Hematopoietic multipotent progenitor cell treated with erythropoietin and hydrocortisone succinate and interleukin-3 and kit ligand, for 8 days (in vitro differentiated cells): ENCODE data around the gene CUX1.

Experiments used
- DNase-seq: peaks from one replicate; pipeline ENCODE4 v3.0.0-alpha.2; 2015

The CUX1 gene

GRCh38 chr7:102085218-102085772 lies 267.9 kb downstream of the CUX1 start:
- DNase-seq: peak; percentile 52

DNA sequence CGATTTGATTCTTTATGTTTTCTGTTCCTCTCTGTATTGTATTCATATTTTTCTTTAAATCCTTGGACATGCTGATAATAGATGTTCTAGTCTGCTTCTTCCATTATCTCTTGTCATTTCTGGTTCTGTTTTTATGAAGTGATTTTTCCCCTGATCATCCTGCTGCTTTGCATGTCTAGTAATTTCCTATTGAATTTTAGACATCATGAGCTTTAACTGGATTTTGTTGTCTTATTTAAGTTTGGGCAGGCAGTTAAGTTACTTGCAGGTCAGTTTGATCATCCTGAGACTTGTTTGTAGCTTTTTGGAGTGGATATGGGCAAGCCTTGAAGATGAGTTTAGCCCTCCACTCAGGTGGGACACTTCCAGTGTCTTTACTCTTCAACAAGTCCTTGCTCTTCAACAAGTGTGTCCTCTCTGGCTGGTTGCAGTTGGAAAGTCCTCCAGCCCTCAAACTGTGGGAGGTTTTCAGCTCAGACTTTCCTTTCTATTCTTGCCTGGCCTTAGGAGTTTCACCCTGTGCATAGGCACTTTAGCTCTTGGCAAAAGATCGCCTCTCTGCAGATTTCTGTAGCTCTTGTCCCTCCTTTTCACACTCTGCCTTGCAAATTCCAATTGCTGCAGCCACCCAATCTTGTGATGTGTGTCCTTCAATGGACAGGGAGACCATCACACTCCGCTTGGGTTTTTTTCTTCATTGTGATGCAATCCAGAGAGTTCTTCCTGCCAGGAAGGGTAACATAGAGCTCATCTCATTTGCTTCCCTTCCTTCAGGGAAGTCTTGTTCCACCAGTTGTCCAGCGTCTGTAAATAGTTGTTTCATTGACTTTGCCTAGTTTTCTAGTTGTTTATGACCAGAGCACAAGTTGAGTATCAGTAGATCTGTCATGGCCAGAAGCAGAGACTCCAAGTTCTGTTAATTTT lies 272.0 kb downstream of the CUX1 start:
- DNase-seq: no peak

DNA sequence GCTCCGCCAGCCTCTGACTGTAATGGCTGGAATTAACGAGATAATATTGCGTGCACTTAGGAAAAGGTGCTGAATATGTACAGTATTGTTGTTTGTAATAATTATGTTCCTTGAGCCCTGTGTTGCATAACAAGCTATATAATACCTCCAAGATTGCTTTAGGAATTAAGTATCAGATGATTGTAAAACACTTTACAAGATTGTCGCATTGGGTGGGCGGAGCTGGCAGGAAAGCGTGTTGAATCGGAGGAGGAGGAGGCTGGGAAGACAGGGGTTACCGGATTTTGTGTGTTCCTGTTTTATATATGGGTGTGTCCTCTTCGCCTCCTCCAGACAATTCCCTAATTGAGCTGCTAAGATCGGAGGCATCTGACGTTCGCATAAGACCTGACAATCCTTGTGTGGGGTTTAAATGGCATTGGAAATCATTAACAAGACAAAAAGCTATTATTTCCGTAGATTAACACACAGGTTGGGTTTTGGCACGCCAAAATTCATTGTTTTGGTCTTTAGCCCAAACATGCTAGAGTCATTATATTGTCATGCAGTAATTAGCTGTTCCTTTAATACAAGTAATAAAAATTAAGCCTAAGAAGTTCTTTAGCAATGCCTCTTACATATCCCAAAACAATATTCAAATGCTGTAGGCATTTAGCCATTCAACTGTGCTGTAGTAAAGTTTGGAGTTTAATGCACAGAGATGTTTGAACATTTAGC lies 276.3 kb downstream of the CUX1 start:
- DNase-seq: no peak

DNA sequence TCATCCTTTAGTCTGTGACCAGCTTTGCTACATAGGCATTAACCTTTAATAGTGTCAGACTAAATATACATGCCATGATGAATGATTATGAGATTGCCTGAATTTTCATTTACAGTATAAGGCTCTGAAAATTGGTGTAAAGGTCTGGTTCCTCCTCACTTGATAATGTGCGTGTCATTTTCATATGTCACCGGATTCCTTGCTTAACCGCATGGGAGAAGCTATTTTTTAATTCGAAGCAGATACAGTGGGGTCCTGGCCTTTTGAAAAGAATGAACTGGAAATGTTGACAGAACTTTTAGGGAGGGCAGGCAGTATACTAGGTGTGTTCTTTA lies 276.9 kb downstream of the CUX1 start:
- DNase-seq: no peak

DNA sequence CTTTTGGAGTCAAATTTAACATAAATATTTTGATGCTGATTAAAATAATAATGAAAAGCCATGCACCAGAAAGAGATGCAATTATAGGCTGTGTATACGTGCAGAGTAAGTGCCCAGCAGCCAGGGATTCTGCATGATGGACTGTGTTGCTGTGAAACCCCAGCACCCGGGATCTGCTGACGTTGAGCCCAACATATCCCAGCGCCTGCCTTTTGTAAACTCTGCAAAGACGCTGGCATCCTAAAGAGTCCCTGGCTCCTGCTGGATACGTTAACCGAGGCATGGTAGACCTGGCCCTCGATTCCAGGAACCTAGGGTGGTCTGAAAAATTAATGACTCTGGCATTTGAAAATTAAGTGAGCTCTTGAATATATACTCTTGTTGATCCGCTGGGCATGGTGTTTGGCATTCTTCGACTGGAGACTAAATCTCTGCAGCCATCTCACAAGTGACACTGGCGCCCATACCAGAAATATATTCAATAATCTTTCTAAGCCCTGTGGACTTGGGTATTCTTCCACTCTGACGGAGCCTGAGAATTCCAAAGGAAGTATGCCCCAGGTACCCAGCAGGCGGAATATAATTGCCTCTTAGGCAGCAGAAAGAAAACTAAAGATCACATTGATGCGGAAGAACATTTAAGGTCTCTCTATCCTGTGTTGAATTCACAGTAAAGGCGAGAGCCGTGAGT lies 278.0 kb downstream of the CUX1 start:
- DNase-seq: no peak

DNA sequence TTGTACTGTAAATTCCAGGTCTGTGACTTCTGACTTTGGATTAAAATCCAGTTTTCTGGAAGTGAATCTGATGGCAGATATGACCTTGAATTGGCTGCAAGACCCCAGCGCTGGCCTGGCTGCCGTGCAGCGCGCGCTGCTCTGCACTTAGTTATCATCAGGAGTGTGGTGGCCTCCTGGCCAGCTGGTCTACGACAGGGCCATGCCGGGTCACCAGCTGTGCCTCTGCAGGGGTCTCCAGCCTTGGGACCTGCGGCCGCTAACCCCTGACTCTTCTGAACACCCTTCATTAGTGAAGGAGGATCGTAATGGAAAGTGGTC lies 278.5 kb downstream of the CUX1 start:
- DNase-seq: no peak

- no peak for DNase-seq
Observed at GRCh38 chr7:102096706-102097427, 279.4 kb downstream of the CUX1 start.

GRCh38 chr7:102097601-102098161 lies 280.3 kb downstream of the CUX1 start:
- DNase-seq: no peak

- DNase-seq: no peak
Observed at GRCh38 chr7:102098986-102099385, 281.6 kb downstream of the CUX1 start.

GRCh38 chr7:102099474-102099873 lies 282.0 kb downstream of the CUX1 start:
- DNase-seq: no peak

DNA sequence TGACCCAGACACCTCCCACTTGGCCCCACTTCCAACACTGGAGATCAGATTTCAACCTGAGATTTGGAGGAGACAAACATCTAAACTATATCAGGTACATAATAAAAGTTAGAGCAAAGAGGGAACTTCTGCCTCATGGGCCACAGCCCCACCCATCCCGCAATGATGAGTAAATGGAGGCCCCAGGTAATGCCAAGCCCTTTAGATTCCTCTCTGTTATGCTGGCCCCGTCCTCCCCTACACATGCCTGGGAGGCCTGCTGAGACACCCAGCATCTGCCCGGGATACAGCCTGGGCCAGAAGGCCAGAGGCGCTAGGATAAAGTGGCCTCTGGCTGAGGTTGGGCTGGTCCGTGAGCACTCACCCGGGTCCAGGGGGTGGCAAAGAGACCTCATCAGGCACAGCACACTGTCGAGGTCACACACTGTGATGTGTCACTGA lies 283.7 kb downstream of the CUX1 start:
- DNase-seq: no peak

- no peak for DNase-seq
Observed at GRCh38 chr7:102101926-102102325, 284.5 kb downstream of the CUX1 start.

GRCh38 chr7:102103027-102103372 lies 285.6 kb downstream of the CUX1 start:
- no peak for DNase-seq

DNA sequence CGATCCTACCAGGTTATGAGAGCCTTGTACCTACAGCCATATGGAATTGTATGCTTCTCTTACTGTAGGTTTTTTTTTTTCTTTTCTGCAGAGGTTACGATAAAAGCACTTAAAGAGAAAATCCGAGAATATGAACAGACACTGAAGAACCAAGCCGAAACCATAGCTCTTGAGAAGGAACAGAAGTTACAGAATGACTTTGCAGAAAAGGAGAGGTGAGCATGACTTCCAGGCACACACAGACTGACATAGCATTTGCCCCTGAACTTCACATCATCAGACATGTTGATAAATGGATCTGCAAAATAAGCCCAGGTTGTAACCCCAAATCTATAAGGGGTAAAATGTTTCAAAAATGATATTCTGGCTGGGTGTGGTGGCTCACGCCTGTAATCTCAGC lies 286.8 kb downstream of the CUX1 start:
- no peak for DNase-seq

DNA sequence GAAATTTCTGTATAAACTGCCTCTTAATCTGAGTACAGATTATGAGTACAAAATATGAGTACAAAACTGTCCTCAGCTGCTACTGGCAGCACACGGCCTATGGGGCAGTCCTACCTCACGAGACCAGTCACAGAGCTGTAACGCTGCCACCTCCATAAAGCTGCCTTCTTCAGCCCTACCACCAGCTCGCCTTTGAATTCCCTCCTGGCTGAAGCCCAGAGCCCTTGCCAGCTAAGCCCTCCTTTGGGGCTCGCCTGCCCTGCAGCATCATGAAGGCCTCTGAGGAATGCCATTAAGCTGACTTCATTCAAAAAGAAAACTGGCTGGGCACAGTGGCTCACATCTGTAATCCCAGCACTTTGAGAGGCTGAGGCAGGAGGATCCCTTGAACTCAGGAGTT lies 289.2 kb downstream of the CUX1 start:
- DNase-seq: no peak

GRCh38 chr7:102107474-102108104 lies 290.2 kb downstream of the CUX1 start:
- DNase-seq: no peak

DNA sequence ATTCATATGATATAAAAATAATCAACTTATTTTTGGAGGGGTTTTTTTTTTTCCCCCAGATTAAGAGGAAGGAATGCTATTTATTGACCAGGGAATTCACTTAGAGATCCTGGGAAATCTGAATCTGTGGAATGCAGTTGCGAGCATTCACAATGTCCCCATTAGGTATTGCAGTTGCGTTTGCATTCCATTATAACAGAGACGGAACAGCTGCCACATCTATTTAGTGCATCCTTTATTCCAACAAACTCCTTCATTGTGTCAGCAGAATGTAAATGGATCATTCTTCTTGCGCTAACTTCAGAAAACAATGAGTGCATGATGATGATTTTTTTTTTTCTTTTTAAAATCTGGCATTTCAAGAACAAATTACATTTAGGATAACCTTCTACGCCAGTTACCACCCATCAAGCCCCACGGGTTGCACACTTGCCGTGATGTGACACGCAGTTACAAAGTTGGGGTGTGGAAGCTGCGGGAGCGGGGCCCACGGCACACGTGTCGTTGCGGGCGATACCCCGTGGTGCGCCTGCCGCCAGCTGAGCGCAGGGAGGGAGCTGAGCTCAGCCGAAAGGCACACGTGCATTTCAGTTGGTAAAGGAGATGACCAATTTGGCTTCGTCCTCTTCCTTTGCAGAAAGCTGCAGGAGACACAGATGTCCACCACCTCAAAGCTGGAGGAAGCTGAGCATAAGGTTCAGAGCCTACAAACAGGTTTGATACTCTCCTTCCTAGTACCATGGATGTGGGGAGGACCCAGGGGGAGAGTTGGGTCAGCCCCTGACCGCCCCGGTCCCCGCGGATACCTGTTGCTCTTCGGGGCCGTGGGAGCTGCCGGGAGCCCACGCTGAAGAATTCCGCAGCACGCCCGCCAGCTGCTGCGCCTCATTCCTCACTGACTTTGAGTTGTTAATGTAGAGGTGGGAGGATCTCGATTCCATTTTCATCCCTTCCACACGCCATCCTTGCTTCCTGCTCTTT lies 293.9 kb downstream of the CUX1 start:
- no peak for DNase-seq

DNA sequence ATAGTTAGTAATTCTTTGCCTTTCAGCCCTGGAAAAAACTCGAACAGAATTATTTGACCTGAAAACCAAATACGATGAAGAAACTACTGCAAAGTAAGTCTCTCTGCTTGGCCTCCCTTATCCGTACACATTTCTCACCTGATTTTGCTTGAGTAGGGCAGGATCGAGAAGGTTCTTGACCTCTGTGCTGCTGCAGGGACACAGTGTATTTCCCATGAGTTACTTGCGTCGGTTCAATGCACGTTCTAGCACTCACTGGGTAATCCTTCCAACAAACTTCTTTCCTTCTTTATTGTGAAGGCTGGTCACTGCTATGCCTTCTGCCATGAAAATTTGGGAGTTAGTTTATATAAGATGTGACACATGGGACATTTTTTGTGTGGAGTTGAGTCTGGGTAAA lies 297.8 kb downstream of the CUX1 start:
- DNase-seq: no peak

- no peak for DNase-seq
Observed at GRCh38 chr7:102115931-102116330, 298.5 kb downstream of the CUX1 start.

DNA sequence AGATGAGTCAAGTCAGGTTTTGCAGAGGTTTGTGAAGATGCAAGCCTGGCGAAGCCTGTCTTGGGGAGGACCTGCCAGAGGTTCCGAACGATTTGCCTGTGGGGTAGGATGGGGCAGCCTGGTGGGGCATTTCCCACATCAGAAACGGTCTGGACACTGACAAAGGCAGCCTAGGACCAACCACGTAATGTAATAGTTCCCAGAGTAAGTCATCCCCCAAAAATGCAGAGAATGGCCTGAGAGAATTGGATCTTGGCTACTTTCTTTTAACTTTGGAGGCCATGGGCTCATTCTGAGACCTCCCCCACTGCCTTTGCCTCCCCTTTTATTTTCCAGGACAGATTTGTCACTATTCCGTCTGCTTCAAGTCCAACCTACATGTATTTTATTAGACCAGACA lies 300.3 kb downstream of the CUX1 start:
- DNase-seq: no peak

DNA sequence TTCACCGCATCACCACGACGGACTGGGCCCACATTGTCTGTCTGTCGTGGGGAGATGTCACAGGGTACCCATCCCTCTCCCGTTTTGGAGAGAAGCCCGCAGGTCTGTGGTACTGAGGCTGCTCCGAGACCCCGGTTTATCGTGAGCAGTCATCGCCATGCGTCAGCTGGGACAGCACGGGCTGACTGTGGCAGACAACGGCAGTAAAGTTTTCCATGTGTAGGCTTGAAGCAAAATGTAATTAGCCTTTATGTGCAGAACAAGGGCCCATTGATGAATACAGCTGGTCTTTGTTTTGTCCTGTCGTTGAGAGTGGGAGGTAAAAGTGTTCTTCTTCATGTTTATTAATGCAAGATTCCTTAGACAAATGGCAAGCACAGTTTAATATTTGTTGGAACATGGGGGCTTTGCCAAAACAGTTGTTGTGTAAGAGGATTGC lies 301.8 kb downstream of the CUX1 start:
- no peak for DNase-seq
